Activated CD4-positive, alpha-beta memory T cell treated with anti-CD3 and anti-CD28 coated beads for 36 hours (primary cell): Measurements from ENCODE around the gene VAMP2. TPM values are rescaled to one million over a fixed set of nuclear protein-coding genes. Genes with fewer than 3 reads are reported as not detected.

ENCODE experiments used
- CTCF ChIA-PET: fragments of 350-600 bp; sonication (Branson Sonifier 250); formaldehyde crosslinking; loops from one replicate; lab custom pipeline; 2021; ENCODE audit warnings: antibody characterized with exemption, inconsistent platforms; lab: Charles Lee
- POLR2A ChIA-PET: fragments of 350-600 bp; sonication (Branson Sonifier 250); formaldehyde crosslinking; loops from one replicate; lab custom pipeline; 2021; ENCODE audit warnings: antibody characterized with exemption; lab: Charles Lee
- DNase-seq: peaks from one replicate; pipeline ENCODE4 v3.0.0-alpha.2; 2020
- H3K27ac Mint-ChIP-seq: one replicate; pipeline ENCODE4 v1.8.0; 2021; ENCODE audit warnings: mixed read lengths
- H3K27me3 Mint-ChIP-seq: one replicate; pipeline ENCODE4 v1.8.0; 2021; ENCODE audit warnings: mixed read lengths
- H3K36me3 Mint-ChIP-seq: one replicate; pipeline ENCODE4 v1.8.0; 2021; ENCODE audit warnings: mixed read lengths
- H3K4me1 Mint-ChIP-seq: one replicate; pipeline ENCODE4 v1.8.0; 2021; ENCODE audit warnings: low read depth, mixed read lengths
- H3K4me3 Mint-ChIP-seq: one replicate; pipeline ENCODE4 v1.8.0; 2021; ENCODE audit warnings: mild to moderate bottlenecking, mixed read lengths
- H3K9me3 Mint-ChIP-seq: one replicate; pipeline ENCODE4 v1.8.0; 2021; ENCODE audit warnings: mixed read lengths
- intact Hi-C: fragments of 100-400 bp; cut with micrococcal nuclease; formaldehyde crosslinking; loops from one replicate; pipeline ENCODE4 v1.15.1; 2023
- total RNA-seq, 2 experiments: library from RNA; stranded (reverse); gene quantifications; one replicate each; pipeline ENCODE4 v1.2.3, GENCODE V29; 2021

VAMP2 gene
- total RNA-seq, 2 experiments from 2014 or later = 30.1 to 30.4 TPM

GRCh38 chr17:8148560-8148959 is 14.2 kb downstream of the VAMP2 start:
- peaks cover 16% of the 10 kb centered on the region for H3K4me1 Mint-ChIP-seq
- H3K27ac Mint-ChIP-seq = no peak overlapping the region
- DNase-seq = no peak
- ChIA-PET CTCF (interaction anchor here (1.2 kb wide), 1 partner anchor 9 kb away, joined by 5 read pairs; no protein-coding TSS in a partner anchor), POLR2A (no interaction called here)
- H3K4me3 Mint-ChIP-seq = no peak overlapping the region
- no peaks in the 10 kb centered on the region for H3K27me3 Mint-ChIP-seq
- H3K9me3 Mint-ChIP-seq = no peaks in the 10 kb centered on the region
- intact Hi-C loops = no loop called here
- H3K36me3 Mint-ChIP-seq = peaks cover 33% of the 10 kb centered on the region

- CTCF ChIA-PET = interaction anchor here (1.2 kb wide), 1 partner anchor 9 kb away, joined by 5 read pairs; no protein-coding TSS in a partner anchor
- H3K27ac Mint-ChIP-seq = no peak overlapping the region
- DNase-seq = no peak
- no peak overlapping the region for H3K4me3 Mint-ChIP-seq
- peaks cover 9% of the 10 kb centered on the region for H3K4me1 Mint-ChIP-seq
- H3K36me3 Mint-ChIP-seq = peaks cover 36% of the 10 kb centered on the region
- intact Hi-C loops = no loop called here
- H3K27me3 Mint-ChIP-seq = no peaks in the 10 kb centered on the region
- POLR2A ChIA-PET = no interaction called here
- no peaks in the 10 kb centered on the region for H3K9me3 Mint-ChIP-seq
Measured at GRCh38 chr17:8147805-8148404, 14.8 kb downstream of the VAMP2 start.

GRCh38 chr17:8147141-8147804 is 15.5 kb downstream of the VAMP2 start:
- Mint-ChIP-seq H3K36me3 (peaks cover 36% of the 10 kb centered on the region), H3K27me3 (no peaks in the 10 kb centered on the region), H3K27ac (no peak overlapping the region), H3K9me3 (no peaks in the 10 kb centered on the region), H3K4me1 (peaks cover 3% of the 10 kb centered on the region), H3K4me3 (no peak overlapping the region)
- intact Hi-C loops = no loop called here
- POLR2A ChIA-PET = no interaction called here
- no peak for DNase-seq
- CTCF ChIA-PET = interaction anchor here (1.2 kb wide), 1 partner anchor 8 kb away, joined by 5 read pairs; no protein-coding TSS in a partner anchor

- Mint-ChIP-seq H3K9me3 (no peaks in the 10 kb centered on the region), H3K36me3 (peaks cover 37% of the 10 kb centered on the region), H3K27ac (no peak overlapping the region), H3K4me1 (peaks cover 3% of the 10 kb centered on the region), H3K27me3 (no peaks in the 10 kb centered on the region), H3K4me3 (no peak overlapping the region)
- ChIA-PET CTCF (interaction anchor here (0.6 kb wide), 1 partner anchor 27 kb away, joined by 3 read pairs; no protein-coding TSS in a partner anchor), POLR2A (no interaction called here)
- intact Hi-C loops = no loop called here
- no peak for DNase-seq
Measured at GRCh38 chr17:8146381-8147140, 16.2 kb downstream of the VAMP2 start.

GRCh38 chr17:8145811-8146210 is 16.9 kb downstream of the VAMP2 start:
- Mint-ChIP-seq H3K27me3 (no peaks in the 10 kb centered on the region), H3K4me1 (peaks cover 3% of the 10 kb centered on the region)

GRCh38 chr17:8144401-8145231 is 18.1 kb downstream of the VAMP2 start:
- intact Hi-C loops = no loop called here
- no peak for DNase-seq
- Mint-ChIP-seq H3K36me3 (peaks cover 45% of the 10 kb centered on the region), H3K27me3 (no peaks in the 10 kb centered on the region), H3K4me1 (no peaks in the 10 kb centered on the region), H3K4me3 (no peak overlapping the region), H3K9me3 (no peaks in the 10 kb centered on the region), H3K27ac (no peak overlapping the region)
- POLR2A ChIA-PET = interaction anchor here (1.4 kb wide), 1 partner anchor 12 kb away, joined by 3 read pairs; no protein-coding TSS in a partner anchor
- CTCF ChIA-PET = interaction anchor here (1.3 to 1.5 kb wide), 2 partner anchors 26 to 50 kb away, joined by 3 to 5 read pairs; no protein-coding TSS in a partner anchor

More at GRCh38 chr17:8145811-8146210, 16.9 kb downstream of the VAMP2 start:
- Mint-ChIP-seq H3K27ac (no peak overlapping the region), H3K9me3 (no peaks in the 10 kb centered on the region), H3K4me3 (no peak overlapping the region), H3K36me3 (peaks cover 44% of the 10 kb centered on the region)
- intact Hi-C loops = no loop called here
- DNase-seq = no peak
- POLR2A ChIA-PET = interaction anchor here (1.4 kb wide), 1 partner anchor 11 kb away, joined by 3 read pairs; no protein-coding TSS in a partner anchor
- CTCF ChIA-PET = no interaction called here

GRCh38 chr17:8143581-8144400 is 19.0 kb downstream of the VAMP2 start:
- DNase-seq = no peak
- Mint-ChIP-seq H3K4me3 (no peak overlapping the region), H3K27ac (no peak overlapping the region), H3K27me3 (peaks cover 1% of the 10 kb centered on the region), H3K9me3 (no peaks in the 10 kb centered on the region), H3K36me3 (peaks cover 45% of the 10 kb centered on the region), H3K4me1 (no peaks in the 10 kb centered on the region)
- CTCF ChIA-PET = interaction anchor here (1.0 to 1.5 kb wide), 3 partner anchors 13 to 49 kb away, joined by 3 to 5 read pairs (median 3); no protein-coding TSS in a partner anchor
- intact Hi-C loops = no loop called here
- POLR2A ChIA-PET = interaction anchor here (1.0 to 1.7 kb wide), 2 partner anchors 9 to 30 kb away, joined by 3 to 5 read pairs; partner anchors contain the start of gene PER1

GRCh38 chr17:8142887-8143580 is 19.7 kb downstream of the VAMP2 start:
- intact Hi-C loops = no loop called here
- DNase-seq = no peak
- no peak overlapping the region for H3K4me3 Mint-ChIP-seq
- no peaks in the 10 kb centered on the region for H3K9me3 Mint-ChIP-seq
- H3K4me1 Mint-ChIP-seq = no peaks in the 10 kb centered on the region
- peaks cover 1% of the 10 kb centered on the region for H3K27me3 Mint-ChIP-seq
- POLR2A ChIA-PET = interaction anchor here (1.0 to 1.7 kb wide), 2 partner anchors 9 to 30 kb away, joined by 3 to 5 read pairs; partner anchors contain the start of gene PER1
- CTCF ChIA-PET = interaction anchor here (1.0 to 1.3 kb wide), 2 partner anchors 14 to 24 kb away, joined by 3 read pairs; no protein-coding TSS in a partner anchor
- H3K36me3 Mint-ChIP-seq = peaks cover 39% of the 10 kb centered on the region
- H3K27ac Mint-ChIP-seq = no peak overlapping the region

GRCh38 chr17:8142158-8142886 is 20.4 kb downstream of the VAMP2 start:
- Mint-ChIP-seq H3K36me3 (peaks cover 35% of the 10 kb centered on the region), H3K4me1 (no peaks in the 10 kb centered on the region), H3K9me3 (no peaks in the 10 kb centered on the region), H3K27ac (no peak overlapping the region), H3K4me3 (no peak overlapping the region), H3K27me3 (peaks cover 1% of the 10 kb centered on the region)
- DNase-seq = no peak
- intact Hi-C loops = no loop called here
- POLR2A ChIA-PET = interaction anchor here (1.7 to 3.8 kb wide), 2 partner anchors 10 to 31 kb away, joined by 5 to 34 read pairs; partner anchors contain the start of gene PER1
- CTCF ChIA-PET = no interaction called here
